Smooth muscle cell (in vitro differentiated cells): Measurements from ENCODE around the gene PLD1. TPM values are rescaled to one million over a fixed set of nuclear protein-coding genes. Genes with fewer than 3 reads are reported as not detected.

Source experiments
- DNase-seq: peaks from one replicate; lab custom pipeline; 2025; ENCODE audit not compliant: unreplicated experiment; lab: John Stamatoyannopoulos, UW
- H2AFZ ChIP-seq: fragments of 200-600 bp; sonication (generic); 2 replicates; pipeline ENCODE4 v1.6.0; 2016; ENCODE audit warnings: antibody characterized with exemption, low read depth, mild to moderate bottlenecking
- H3F3A ChIP-seq: fragments of 200-600 bp; sonication (generic); 2 replicates; pipeline ENCODE4 v1.6.0; 2017; ENCODE audit warnings: antibody characterized with exemption, low read depth
- H3K27ac ChIP-seq: fragments of 200-600 bp; sonication (generic); 2 replicates; pipeline ENCODE4 v1.5.1; 2016; ENCODE audit warnings: low read depth, mild to moderate bottlenecking
- H3K27me3 ChIP-seq: fragments of 200-600 bp; sonication (generic); 2 replicates; pipeline ENCODE4 v1.6.1; 2016; ENCODE audit warnings: low read depth, mild to moderate bottlenecking
- H3K36me3 ChIP-seq: fragments of 200-600 bp; sonication (generic); 2 replicates; pipeline ENCODE4 v1.5.1; 2016; ENCODE audit warnings: low read depth
- H3K4me1 ChIP-seq: fragments of 200-600 bp; sonication (generic); 2 replicates; pipeline ENCODE4 v1.5.1; 2016; ENCODE audit warnings: low read depth
- H3K4me2 ChIP-seq: fragments of 200-600 bp; sonication (generic); 2 replicates; pipeline ENCODE4 v1.6.0; 2016; ENCODE audit warnings: mild to moderate bottlenecking
- H3K4me3 ChIP-seq: fragments of 200-600 bp; sonication (generic); 2 replicates; pipeline ENCODE4 v1.5.1; 2016; ENCODE audit warnings: mild to moderate bottlenecking
- H3K79me2 ChIP-seq: fragments of 200-600 bp; sonication (generic); 2 replicates; pipeline ENCODE4 v1.6.0; 2016; ENCODE audit warnings: low read depth, mild to moderate bottlenecking
- H3K9ac ChIP-seq: fragments of 200-600 bp; sonication (generic); 2 replicates; pipeline ENCODE4 v1.6.0; 2016; ENCODE audit warnings: low read depth
- H3K9me3 ChIP-seq: fragments of 200-600 bp; sonication (generic); replicated peaks from 2 replicates; pipeline ENCODE4 v1.5.1; 2016; ENCODE audit warnings: low read depth
- H4K20me1 ChIP-seq: fragments of 200-600 bp; sonication (generic); 2 replicates; pipeline ENCODE4 v1.6.0; 2016; ENCODE audit warnings: low read depth
- CTCF ChIP-seq: fragments of 200-600 bp; sonication (generic); IDR thresholded peaks from 2 replicates; pipeline ENCODE4 v1.5.1; 2017; ENCODE audit warnings: borderline replicate concordance, mild to moderate bottlenecking, antibody characterized with exemption; ENCODE audit not compliant: insufficient read depth, poor library complexity, severe bottlenecking
- WGBS: methylation state at CpG from one replicate; pipeline ENCODE4 v1.1.7; 2016; ENCODE audit warnings: low lambda C conversion rate; 5-methylcytosine and 5-hydroxymethylcytosine counted together
- polyA plus RNA-seq: library from polyadenylated mRNA; unstranded; fragments of >200 nt; fragmentation: Nextera tagmentation; extraction: Ambion mirVana; gene quantifications from 2 replicates; pipeline ENCODE4 v1.2.1, GENCODE V29; 2016
- total RNA-seq: library from RNA; depleted of rRNA; stranded (reverse); fragments of >200 nt; gene quantifications from 2 replicates; pipeline ENCODE4 v1.2.3, GENCODE V29; 2014

The PLD1 gene
- total and polyA plus RNA-seq, 2 experiments from 2014 or later, result 15.2 to 36.1 TPM

GRCh38 chr3:171604370-171604769 lies 205.9 kb downstream of the PLD1 start:
- Histone ChIP-seq H3K27ac (no peak overlapping the region), H3K4me2 (no peak overlapping the region), H3K27me3 (no peaks in the 10 kb centered on the region), H2AFZ (no peak overlapping the region), H3K9ac (no peak overlapping the region), H3K9me3 (no peaks in the 10 kb centered on the region), H3K4me1 (no peaks in the 10 kb centered on the region), H4K20me1 (peaks cover 8% of the 10 kb centered on the region), H3K36me3 (no peaks in the 10 kb centered on the region), H3K4me3 (no peak overlapping the region), H3F3A (no peaks in the 10 kb centered on the region), H3K79me2 (no peaks in the 10 kb centered on the region)
- 92% methylated on average over 5 of the region's 5 CpGs for WGBS
- DNase-seq, result no peak
- no peak for TF ChIP-seq CTCF

GRCh38 chr3:171602072-171602471 lies 208.2 kb downstream of the PLD1 start:
- Histone ChIP-seq H3F3A (no peaks in the 10 kb centered on the region), H4K20me1 (no peaks in the 10 kb centered on the region), H3K27me3 (no peaks in the 10 kb centered on the region), H3K4me1 (no peaks in the 10 kb centered on the region), H3K4me3 (no peak overlapping the region), H3K79me2 (no peaks in the 10 kb centered on the region), H3K9ac (no peak overlapping the region), H3K36me3 (no peaks in the 10 kb centered on the region), H3K27ac (no peak overlapping the region), H3K9me3 (no peaks in the 10 kb centered on the region), H3K4me2 (no peak overlapping the region), H2AFZ (no peak overlapping the region)
- no peak for TF ChIP-seq CTCF
- DNase-seq, result no peak
- WGBS, result 97% methylated on average over 4 of the region's 4 CpGs

GRCh38 chr3:171600030-171600429 lies 210.3 kb downstream of the PLD1 start:
- no peaks in the 10 kb centered on the region for H3K79me2 ChIP-seq
- no peak overlapping the region for H3K4me3 ChIP-seq
- 88% methylated on average over 6 of the region's 6 CpGs for WGBS
- no peak overlapping the region for H3K4me2 ChIP-seq
- H3K9ac ChIP-seq, result no peak overlapping the region
- H3K36me3 ChIP-seq, result no peaks in the 10 kb centered on the region
- no peaks in the 10 kb centered on the region for H3K9me3 ChIP-seq
- H3K4me1 ChIP-seq, result no peaks in the 10 kb centered on the region
- no peak overlapping the region for H2AFZ ChIP-seq
- no peaks in the 10 kb centered on the region for H4K20me1 ChIP-seq
- no peak for DNase-seq
- TF ChIP-seq CTCF, result no peak
- no peaks in the 10 kb centered on the region for H3F3A ChIP-seq
- H3K27ac ChIP-seq, result no peak overlapping the region
- no peaks in the 10 kb centered on the region for H3K27me3 ChIP-seq

GRCh38 chr3:171598990-171599389 lies 211.3 kb downstream of the PLD1 start:
- Histone ChIP-seq H3K79me2 (no peaks in the 10 kb centered on the region), H4K20me1 (no peaks in the 10 kb centered on the region), H3K4me2 (no peak overlapping the region), H3K9ac (no peak overlapping the region), H3K4me3 (no peak overlapping the region), H3K9me3 (no peaks in the 10 kb centered on the region), H2AFZ (no peak overlapping the region), H3K4me1 (no peaks in the 10 kb centered on the region), H3K27me3 (no peaks in the 10 kb centered on the region), H3K36me3 (no peaks in the 10 kb centered on the region), H3K27ac (no peak overlapping the region), H3F3A (no peaks in the 10 kb centered on the region)
- DNase-seq, result no peak
- WGBS, result 74% methylated on average over 3 of the region's 3 CpGs
- no peak for TF ChIP-seq CTCF
